Body of pancreas (tissue), 4 donors: ENCODE measurements around the gene UBR4. TPM values are rescaled to one million over a fixed set of nuclear protein-coding genes. Genes with fewer than 3 reads are reported as not detected.
"Not testable (repeated sequence)": the region's sequence is repeated elsewhere in the genome, so short reads cannot be mapped to it uniquely, and the experiment has no call there.

Source experiments
- ATAC-seq: fragments of 150-250 bp; one replicate; pipeline ENCODE4 v1.9.1; 2016
- DNase-seq, 4 donors: peaks; one replicate each; pipeline ENCODE4 v3.0.0-alpha.2; 2019
- H3K27ac ChIP-seq, 4 donors: fragments of 200-600 bp; sonication (generic); 1 replicate in 3 of 4; 2 replicates in 1 of 4; pipeline versions ENCODE4 v1.5.1 to v1.6.1; 2016 to 2019; ENCODE audit warnings: mild to moderate bottlenecking in 1 of 4, mixed read lengths in 1 of 4, moderate library complexity in 1 of 4
- H3K27me3 ChIP-seq, 2 donors: fragments of 200-600 bp; sonication (generic); one replicate each; pipeline ENCODE4 v1.6.0; 2016; ENCODE audit warnings: mild to moderate bottlenecking in 1 of 2
- H3K36me3 ChIP-seq, 2 donors: fragments of 200-600 bp; sonication (generic); replicated peaks in 1 of 2; 2 replicates each; pipeline ENCODE4 v1.5.1; 2016; ENCODE audit warnings: low read depth in 2 of 2; ENCODE audit not compliant: insufficient read depth in 1 of 2
- H3K4me1 ChIP-seq: fragments of 200-600 bp; sonication (generic); one replicate; pipeline ENCODE4 v1.6.0; 2016
- H3K4me3 ChIP-seq, 2 donors: fragments of 200-600 bp; sonication (generic); 1 replicate in 1 of 2; 2 replicates in 1 of 2; pipeline ENCODE4 v1.5.1; 2016 to 2019
- H3K9me3 ChIP-seq, 3 donors: fragments of 200-600 bp; sonication (generic); 1 replicate in 2 of 3; 2 replicates in 1 of 3; pipeline ENCODE4 v1.5.1; 2016
- POLR2A ChIP-seq, 3 donors: fragments of 450-650 bp; IDR thresholded peaks; one replicate each; pipeline ENCODE4 v1.6.1; 2016; ENCODE audit warnings: antibody characterized with exemption in 3 of 3, mild to moderate bottlenecking in 2 of 3
- WGBS, 2 donors: methylation state at CpG; one replicate each; pipeline ENCODE4 v1.1.5; 2017; 5-methylcytosine and 5-hydroxymethylcytosine counted together
- intact Hi-C: fragments of 100-400 bp; cut with DNase I; formaldehyde crosslinking; loops from one replicate; pipeline ENCODE4 v1.15.1; 2023
- total RNA-seq, 2 donors: library from RNA; depleted of rRNA; stranded (reverse); fragments of >200 nt; gene quantifications; one replicate each; pipeline ENCODE4 v1.1.0, GENCODE V29; 2016
- TF ChIP-seq, protein P1 (sequence below), 7 experiments: fragments of 450-650 bp in 4 of 7; fragments of 200-600 bp in 3 of 7; sonication (generic) in 3 of 7; IDR thresholded peaks; one replicate each; pipeline ENCODE4 v1.5.1; 2016 to 2019; ENCODE audit warnings: antibody characterized with exemption in 7 of 7

Gene UBR4
- total RNA-seq: 10 to 100 TPM; 84.4 to 87.4 TPM

DNA sequence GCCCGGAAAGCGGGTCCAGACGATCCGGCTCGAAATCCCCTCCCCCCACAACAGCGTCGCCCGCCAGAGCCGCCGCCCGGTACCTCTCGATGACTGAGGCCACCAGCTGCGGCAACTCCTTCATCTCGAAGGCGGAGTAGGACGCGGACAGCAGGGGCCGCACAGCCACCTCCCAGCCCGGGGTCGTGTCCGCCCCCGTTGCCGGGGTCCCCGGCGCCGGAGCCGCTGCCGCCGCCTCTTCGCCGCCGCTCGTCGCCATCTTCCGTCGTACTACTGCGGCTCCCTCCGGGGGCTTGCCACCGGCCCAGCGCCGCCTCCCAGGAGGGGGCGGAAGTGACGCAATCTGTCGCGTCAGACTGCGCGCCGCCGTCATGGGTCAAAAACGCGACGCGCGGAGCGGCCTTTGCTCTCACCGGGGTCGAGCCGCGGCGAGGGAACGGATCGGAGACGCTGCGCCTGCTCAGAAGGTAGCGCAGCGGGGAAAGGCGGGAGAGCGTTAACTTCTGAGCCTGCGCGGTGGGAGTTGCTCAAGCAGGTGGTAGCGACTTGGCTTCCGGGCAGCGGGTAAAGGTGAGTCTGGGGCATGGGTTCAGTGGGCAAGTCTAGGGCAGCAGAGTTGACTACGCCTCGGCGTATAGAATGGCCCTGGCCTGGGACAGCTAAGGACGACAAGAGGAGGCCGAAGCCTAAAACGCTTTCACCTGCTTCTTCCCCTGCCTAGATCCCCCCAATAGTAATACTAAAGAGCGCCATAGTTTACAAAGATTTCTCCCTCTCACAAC lies at the start of gene UBR4:
UBR4 (minus strand) TSS at position 277 of the 782 bp plus-strand sequence; CDS start at position 259, 18 bp downstream.
- intact Hi-C loops: no loop called here
- H3K4me1 ChIP-seq: peaks cover 60% of the 10 kb centered on the region

GRCh38 chr1:19258353-19258752 lies 48.3 kb upstream of the UBR4 start:
- Histone ChIP-seq H3K9me3 (no peaks in the 10 kb centered on the region), H3K36me3 (peaks cover 3 to 24% of the 10 kb centered on the region in 2 donors), H3K4me3 (no peak overlapping the region), H3K27ac (no peak overlapping the region), H3K4me1 (peaks cover 11% of the 10 kb centered on the region), H3K27me3 (no peaks in the 10 kb centered on the region)
- intact Hi-C loops: loop anchor here (10.0 kb wide), 1 partner anchor 46 kb away; no protein-coding TSS in a partner anchor
- 91 to 98% methylated on average over 6 to 10 of the region's 10 CpGs for WGBS, 2 donors
- ATAC-seq: no peak
- no peak for DNase-seq
- TF ChIP-seq, protein P1, sequence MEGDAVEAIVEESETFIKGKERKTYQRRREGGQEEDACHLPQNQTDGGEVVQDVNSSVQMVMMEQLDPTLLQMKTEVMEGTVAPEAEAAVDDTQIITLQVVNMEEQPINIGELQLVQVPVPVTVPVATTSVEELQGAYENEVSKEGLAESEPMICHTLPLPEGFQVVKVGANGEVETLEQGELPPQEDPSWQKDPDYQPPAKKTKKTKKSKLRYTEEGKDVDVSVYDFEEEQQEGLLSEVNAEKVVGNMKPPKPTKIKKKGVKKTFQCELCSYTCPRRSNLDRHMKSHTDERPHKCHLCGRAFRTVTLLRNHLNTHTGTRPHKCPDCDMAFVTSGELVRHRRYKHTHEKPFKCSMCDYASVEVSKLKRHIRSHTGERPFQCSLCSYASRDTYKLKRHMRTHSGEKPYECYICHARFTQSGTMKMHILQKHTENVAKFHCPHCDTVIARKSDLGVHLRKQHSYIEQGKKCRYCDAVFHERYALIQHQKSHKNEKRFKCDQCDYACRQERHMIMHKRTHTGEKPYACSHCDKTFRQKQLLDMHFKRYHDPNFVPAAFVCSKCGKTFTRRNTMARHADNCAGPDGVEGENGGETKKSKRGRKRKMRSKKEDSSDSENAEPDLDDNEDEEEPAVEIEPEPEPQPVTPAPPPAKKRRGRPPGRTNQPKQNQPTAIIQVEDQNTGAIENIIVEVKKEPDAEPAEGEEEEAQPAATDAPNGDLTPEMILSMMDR (IDR thresholded peaks at IDR 0.05): no peak
- TF ChIP-seq POLR2A (IDR thresholded peaks at IDR 0.05): no peak

More for the DNA sequence above, at the start of gene UBR4:
- Histone ChIP-seq H3K27me3 (no peaks in the 10 kb centered on the region), H3K9me3 (no peaks in the 10 kb centered on the region), H3K4me3 (peak within 1 kb of the TSS; percentile 55 to 64), H3K36me3 (no peaks in the 10 kb centered on the region), H3K27ac (peak within 1 kb of the TSS; percentile 69 to 94 (median 92))
- peak; percentile 93 to 94 (median 94) for TF ChIP-seq POLR2A (IDR thresholded peaks at IDR 0.05)
- TF ChIP-seq, protein P1 (IDR thresholded peaks at IDR 0.05): peak in 1 of 7 experiments; percentile 7
- DNase-seq: peak; percentile 96 to 97 (median 96)
- 0 to 1% methylated on average over 7 to 80 of the region's 80 CpGs for WGBS, 2 donors
- peak; percentile 95 for ATAC-seq

- Histone ChIP-seq H3K4me3 (no peak overlapping the region), H3K4me1 (peaks cover 21% of the 10 kb centered on the region), H3K9me3 (no peaks in the 10 kb centered on the region), H3K27ac (no peak overlapping the region), H3K36me3 (peaks cover 3 to 24% of the 10 kb centered on the region in 2 donors), H3K27me3 (no peaks in the 10 kb centered on the region)
- WGBS, 2 donors: 67 to 73% methylated on average over 9 to 15 of the region's 15 CpGs
- TF ChIP-seq POLR2A (IDR thresholded peaks at IDR 0.05): no peak
- TF ChIP-seq, protein P1 (IDR thresholded peaks at IDR 0.05): no peak
- DNase-seq (no peak), ATAC-seq (no peak)
- intact Hi-C loops: loop anchor here (10.0 kb wide), 1 partner anchor 47 kb away; no protein-coding TSS in a partner anchor
Measured at GRCh38 chr1:19257178-19257914, 47.3 kb upstream of the UBR4 start.

GRCh38 chr1:19256301-19256700 lies 46.2 kb upstream of the UBR4 start:
- H3K27ac ChIP-seq, ATAC-seq, H3K4me3 ChIP-seq, H3K27me3 ChIP-seq, DNase-seq, H3K9me3 ChIP-seq: not testable (repeated sequence)
- intact Hi-C loops: loop anchor here (10.0 kb wide), 1 partner anchor 48 kb away; no protein-coding TSS in a partner anchor
- WGBS, 2 donors: 87 to 94% methylated on average over 5 of the region's 5 CpGs
- Histone ChIP-seq H3K36me3 (peaks cover 3 to 24% of the 10 kb centered on the region in 2 donors), H3K4me1 (peaks cover 18% of the 10 kb centered on the region)

GRCh38 chr1:19255288-19255687 lies 45.2 kb upstream of the UBR4 start:
- intact Hi-C loops: loop anchor here (10.0 kb wide), 1 partner anchor 50 kb away; no protein-coding TSS in a partner anchor
- DNase-seq (peak in 1 of 4 donors; percentile 60), ATAC-seq (no peak)
- H3K4me3 ChIP-seq: no peak overlapping the region
- 45 to 79% methylated on average over 4 of the region's 4 CpGs for WGBS, 2 donors
- TF ChIP-seq, protein P1 (IDR thresholded peaks at IDR 0.05): no peak
- no peak for TF ChIP-seq POLR2A (IDR thresholded peaks at IDR 0.05)
- H3K27ac ChIP-seq: peak overlapping the region in 1 of 4 donors; percentile 31
- H3K27me3 ChIP-seq: no peaks in the 10 kb centered on the region
- peaks cover 3 to 24% of the 10 kb centered on the region in 2 donors for H3K36me3 ChIP-seq
- H3K9me3 ChIP-seq: no peaks in the 10 kb centered on the region
- H3K4me1 ChIP-seq: peaks cover 24% of the 10 kb centered on the region
